GM19035 (cell line): ENCODE results near the gene PRKCZ.
"Not testable (repeated sequence)": the region's sequence is repeated elsewhere in the genome, so short reads cannot be mapped to it uniquely, and the experiment has no call there.

Source experiments
- ATAC-seq: cut with Tn5 transposase; IDR thresholded peaks from one replicate; pipeline ENCODE4 v1.9.1; 2021; ENCODE audit not compliant: unreplicated experiment

The PRKCZ gene

DNA sequence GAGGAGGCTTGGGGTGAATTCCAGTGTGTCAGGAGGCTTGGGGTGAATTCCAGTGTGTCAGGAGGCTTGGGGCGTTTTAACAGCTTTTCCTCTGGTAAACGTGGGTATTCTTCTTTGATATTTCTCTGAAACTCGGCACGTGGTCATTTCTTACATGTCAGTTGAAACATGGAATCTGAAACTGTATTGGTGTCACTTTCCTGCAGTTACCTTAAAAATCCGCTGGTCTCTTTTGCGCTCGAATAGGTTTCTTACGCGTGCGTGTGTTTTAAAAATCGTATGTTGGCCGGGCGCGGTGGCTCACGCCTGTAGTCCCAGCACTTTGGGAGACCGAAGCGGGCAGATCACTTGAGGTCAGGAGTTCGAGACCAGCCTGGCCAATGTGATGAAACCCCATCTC lies 33.5 kb downstream of the PRKCZ start:
- ATAC-seq = no peak

DNA sequence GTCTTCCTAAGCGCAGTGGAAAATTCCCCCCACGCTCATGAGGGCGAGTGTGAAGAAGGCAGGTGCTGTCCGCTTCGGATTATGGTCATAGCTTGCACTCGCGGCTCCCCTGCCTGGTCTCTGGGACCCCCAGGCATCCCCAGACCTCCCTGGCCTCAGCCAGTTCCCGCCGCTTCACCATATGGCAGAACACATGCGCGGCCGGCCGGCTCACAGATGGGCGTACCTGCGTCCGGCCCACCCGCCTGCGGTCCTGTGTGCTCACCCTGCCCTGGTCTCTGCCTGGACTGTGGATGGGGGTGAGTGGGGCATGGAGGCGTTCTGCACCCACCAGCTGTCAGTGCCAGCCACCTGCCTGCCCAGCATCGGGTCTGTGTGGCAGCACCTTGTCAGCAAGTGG lies 34.1 kb downstream of the PRKCZ start:
- ATAC-seq = no peak

DNA sequence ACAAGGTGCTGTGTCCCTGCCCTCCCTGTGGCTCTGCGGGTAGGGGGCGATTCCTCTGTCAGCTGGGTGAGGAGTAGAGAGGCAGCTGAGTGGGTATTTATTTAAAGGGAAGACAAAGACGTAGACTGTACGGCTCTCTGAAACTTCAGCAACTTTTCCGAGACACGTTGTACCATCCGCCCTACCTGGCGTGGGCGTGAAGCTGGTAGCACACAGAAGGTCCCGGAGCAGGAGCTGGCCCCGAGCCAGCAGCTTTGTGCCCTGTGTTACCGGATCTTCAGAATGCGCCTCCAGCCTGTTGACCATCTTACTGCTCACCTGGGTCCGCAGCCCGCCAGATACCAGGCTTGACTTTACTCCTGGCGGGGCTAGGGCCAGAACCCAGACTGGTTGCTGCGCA lies 34.9 kb downstream of the PRKCZ start:
- no peak for ATAC-seq

- no peak for ATAC-seq
These were observed 36.4 kb downstream of the PRKCZ start for GRCh38 chr1:2086446-2087078.

- no peak for ATAC-seq
These were observed 37.6 kb downstream of the PRKCZ start for GRCh38 chr1:2087766-2088165.

DNA sequence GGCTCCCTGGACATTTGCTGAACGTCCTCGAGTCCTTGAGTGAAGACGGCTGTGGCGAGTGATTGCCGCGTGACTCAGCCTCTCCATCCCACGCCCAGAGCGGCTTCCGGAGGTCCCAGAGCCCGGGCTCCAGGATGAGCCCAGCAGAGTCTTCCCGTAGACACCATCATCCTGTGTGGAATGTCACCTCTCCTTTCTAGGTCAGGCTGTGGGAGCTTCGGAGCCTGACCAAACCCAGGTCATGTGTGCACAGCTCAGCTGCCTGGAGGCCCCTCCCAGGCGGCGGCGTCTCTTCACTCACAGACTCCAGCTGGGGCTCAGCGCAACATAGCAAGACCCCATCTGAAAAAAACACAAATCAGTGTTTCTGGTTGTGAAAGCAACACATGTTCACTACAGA lies 38.2 kb downstream of the PRKCZ start:
- ATAC-seq = no peak

DNA sequence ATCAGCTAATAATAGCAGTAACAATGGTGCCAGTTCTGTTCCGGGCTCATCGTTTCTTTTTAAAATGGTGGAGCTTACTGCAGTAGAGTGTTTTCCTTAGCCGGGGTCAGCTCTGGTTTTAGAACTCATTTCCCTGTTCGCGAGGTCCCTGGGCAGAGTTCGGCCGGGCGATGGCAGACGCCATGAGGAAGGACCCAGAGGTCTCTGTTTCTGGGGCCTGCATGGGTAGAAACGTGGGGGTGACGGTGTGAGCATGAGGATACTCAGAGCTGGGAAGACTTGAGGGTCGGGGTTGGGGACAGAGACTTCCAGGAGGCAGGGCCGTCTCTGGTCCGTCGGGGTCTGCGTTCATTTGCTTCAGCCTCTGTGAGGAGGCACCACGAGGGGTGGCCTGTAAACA lies 38.8 kb downstream of the PRKCZ start:
- no peak for ATAC-seq

- no peak for ATAC-seq
These were observed 40.1 kb downstream of the PRKCZ start for GRCh38 chr1:2090216-2090890.

DNA sequence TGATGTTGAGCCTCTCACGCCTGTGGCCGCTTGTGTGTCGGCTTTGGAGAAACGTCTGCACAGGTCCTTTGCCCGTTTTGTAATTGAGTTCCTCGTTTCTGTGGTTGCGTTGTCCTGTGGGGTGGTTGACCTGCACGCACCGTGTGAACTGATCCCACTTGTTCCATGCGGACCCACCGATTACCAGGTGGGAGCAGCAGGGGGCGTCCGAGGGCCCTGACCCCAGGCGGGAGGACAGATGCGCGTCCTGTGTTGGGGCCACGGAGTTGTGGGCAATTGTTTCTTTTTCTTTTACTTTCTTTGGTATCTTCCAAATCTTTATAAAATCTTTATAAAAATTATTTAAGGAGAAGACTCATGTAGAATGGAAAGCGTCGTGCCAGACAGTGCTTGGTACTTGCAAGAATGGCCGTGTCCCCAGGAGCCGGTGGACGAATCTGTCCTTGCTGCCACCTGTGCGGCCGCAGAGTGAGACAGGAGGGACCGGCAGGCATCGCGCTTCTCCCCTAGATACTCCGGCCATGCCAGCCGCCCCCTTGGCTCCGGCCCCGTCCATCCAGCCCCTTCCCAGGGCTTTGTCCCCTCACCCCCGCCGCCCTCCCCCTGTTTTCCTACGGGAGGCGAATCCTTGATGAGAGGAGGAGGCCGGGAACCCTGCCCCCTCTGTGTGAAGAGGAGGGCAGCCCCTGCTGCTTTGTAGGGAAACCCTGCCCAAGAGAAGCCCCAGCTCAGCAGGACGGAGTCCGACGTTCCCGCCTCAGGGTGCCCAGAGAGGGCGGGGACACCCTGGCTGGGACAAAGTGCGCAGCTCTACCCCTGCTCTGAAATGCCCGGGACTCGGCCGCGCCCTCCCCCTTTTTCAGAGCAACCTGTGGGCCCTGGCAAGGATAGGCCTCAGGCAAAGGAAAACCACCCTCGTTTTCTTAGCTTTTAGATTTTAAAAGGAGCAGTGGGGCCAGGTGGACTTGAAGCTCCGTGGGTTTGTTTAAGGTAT lies 41.7 kb downstream of the PRKCZ start:
- no peak for ATAC-seq

DNA sequence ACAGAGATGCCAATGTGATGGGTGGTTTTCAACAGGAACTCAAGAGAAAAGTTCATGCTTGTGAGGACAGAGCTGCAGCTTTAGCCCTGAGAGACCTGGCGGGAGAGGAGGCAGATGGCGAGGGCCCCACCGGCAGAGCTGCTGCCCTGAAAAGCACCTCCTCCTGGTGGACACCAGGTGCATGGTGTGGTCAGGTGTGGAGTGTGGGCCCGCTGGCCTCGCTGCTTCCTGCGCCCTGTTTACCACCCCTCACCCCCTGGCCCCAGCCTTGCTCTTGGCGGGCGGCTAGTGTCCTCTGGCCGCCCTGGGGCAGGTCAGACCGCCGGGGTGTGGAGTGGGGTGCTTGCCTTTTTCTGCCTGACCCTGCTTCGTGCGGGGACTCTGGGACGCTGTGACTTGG lies 42.8 kb downstream of the PRKCZ start:
- ATAC-seq = no peak

GRCh38 chr1:2093636-2094035 lies 43.4 kb downstream of the PRKCZ start:
- no peak for ATAC-seq

GRCh38 chr1:2094269-2095158 lies 44.3 kb downstream of the PRKCZ start:
- not testable (repeated sequence) for ATAC-seq

- ATAC-seq = no peak
These were observed 45.2 kb downstream of the PRKCZ start for GRCh38 chr1:2095394-2095793.

- ATAC-seq = no peak
These were observed 45.9 kb downstream of the PRKCZ start for GRCh38 chr1:2095981-2096736.

GRCh38 chr1:2097386-2098300 lies 47.4 kb downstream of the PRKCZ start:
- no peak for ATAC-seq

DNA sequence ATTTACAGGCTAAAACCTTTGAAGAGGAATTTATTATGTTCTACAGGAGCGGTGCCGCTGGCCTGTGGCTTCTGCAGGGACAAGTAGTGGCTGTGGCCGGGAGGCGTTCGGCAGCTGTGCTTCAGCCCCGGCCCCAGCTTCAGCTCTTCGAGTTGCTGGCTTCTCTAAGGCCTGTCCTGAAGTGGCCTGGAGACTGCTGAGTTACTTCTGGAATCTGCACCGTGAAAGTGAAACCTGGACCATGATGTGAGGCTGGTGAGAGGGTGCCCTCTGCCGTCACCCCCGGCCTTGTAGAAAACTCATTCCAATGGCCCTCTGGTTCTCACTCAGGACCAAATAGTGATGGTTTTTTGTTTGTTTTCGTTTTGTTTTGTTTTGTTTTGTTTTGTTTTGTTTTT lies 48.1 kb downstream of the PRKCZ start:
- no peak for ATAC-seq

DNA sequence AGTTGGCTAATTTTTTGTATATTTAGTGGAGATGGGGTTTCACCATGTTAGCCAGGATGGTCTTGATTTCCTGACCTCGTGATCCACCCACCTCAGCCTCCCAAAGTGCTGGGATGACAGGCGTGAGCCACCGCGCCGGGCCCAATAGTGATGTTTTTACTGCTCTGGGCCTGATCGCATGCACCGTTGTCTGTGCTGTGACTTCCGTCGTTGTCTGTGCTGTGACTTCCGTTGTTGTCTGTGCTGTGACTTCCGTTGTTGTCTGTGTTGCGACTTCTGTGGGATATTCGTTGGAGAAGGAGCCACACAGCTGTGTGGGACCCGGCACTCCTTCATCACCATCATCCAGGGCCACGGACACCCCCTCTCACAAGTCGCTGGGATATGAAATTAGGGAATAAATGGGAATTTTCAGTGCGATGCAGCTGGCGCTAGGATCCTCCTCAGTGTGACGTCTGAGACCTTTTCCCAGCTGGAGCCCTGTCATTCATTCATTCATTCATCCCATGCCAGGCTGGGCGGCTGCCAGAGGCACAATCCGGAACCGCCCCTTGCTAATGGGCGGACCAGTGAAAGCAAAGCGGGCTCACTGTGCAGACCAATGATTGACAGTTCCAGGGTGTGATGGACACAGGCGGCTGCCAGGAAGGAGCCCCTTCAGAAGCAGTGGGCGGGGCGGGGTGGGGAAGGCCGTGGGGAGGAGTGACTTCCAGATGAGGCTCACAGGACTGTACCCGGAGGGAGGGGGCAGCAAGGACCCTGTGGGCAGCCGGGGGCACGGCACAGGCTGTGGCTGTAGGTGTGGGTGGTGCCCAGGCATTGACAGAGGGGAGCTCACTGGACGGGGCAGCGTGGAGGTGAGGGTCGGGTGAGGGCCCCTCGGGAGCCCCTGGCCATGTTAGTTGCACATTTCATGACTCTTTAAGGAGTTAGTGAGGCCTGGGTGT lies 48.9 kb downstream of the PRKCZ start:
- ATAC-seq = no peak
